SU-DHL-6 (cell line): Measurements from ENCODE around the gene NFYC.

Experiments
- H2AFZ ChIP-seq: fragments of 200-600 bp; sonication (generic); 2 replicates; pipeline ENCODE4 v1.6.1; 2014; ENCODE audit warnings: low read depth, mild to moderate bottlenecking, moderate library complexity, mixed read lengths, antibody characterized with exemption, low read length; ENCODE audit not compliant: severe bottlenecking
- H3F3A ChIP-seq: fragments of 200-600 bp; shearing (Covaris generic); 2 replicates; pipeline ENCODE4 v1.6.0; 2016; ENCODE audit warnings: antibody characterized with exemption, mild to moderate bottlenecking; ENCODE audit not compliant: insufficient read depth
- H3K27ac ChIP-seq: fragments of 200-600 bp; sonication (generic); 2 replicates; pipeline ENCODE4 v1.5.1; 2016; ENCODE audit warnings: low read depth, mild to moderate bottlenecking, low read length, moderate library complexity, mixed read lengths
- H3K27me3 ChIP-seq: fragments of 200-600 bp; sonication (generic), shearing (Covaris generic); 2 replicates; pipeline ENCODE4 v1.6.0; 2014; ENCODE audit warnings: mild to moderate bottlenecking, low read length
- H3K36me3 ChIP-seq: fragments of 200-600 bp; sonication (generic); 2 replicates; pipeline ENCODE4 v1.6.1; 2014; ENCODE audit warnings: mild to moderate bottlenecking, low read length, mixed read lengths
- H3K4me2 ChIP-seq: fragments of 300-600, 200-600 bp; shearing (Covaris generic), sonication (generic); 2 replicates; pipeline ENCODE4 v1.6.0; 2014; ENCODE audit warnings: low read length, low read depth, mild to moderate bottlenecking; ENCODE audit not compliant: poor library complexity, severe bottlenecking
- H3K4me3 ChIP-seq: fragments of 200-600 bp; sonication (generic); 2 replicates; pipeline ENCODE4 v1.5.1; 2014; ENCODE audit warnings: antibody characterized with exemption, low read length, mild to moderate bottlenecking, mixed read lengths; ENCODE audit not compliant: insufficient read depth, poor library complexity, severe bottlenecking
- H3K79me2 ChIP-seq: fragments of 200-600 bp; sonication (generic); 2 replicates; pipeline ENCODE4 v1.6.1; 2014; ENCODE audit warnings: mild to moderate bottlenecking, low read length, moderate library complexity; ENCODE audit not compliant: insufficient read depth
- H3K9ac ChIP-seq: fragments of 200-600 bp; sonication (generic); 2 replicates; pipeline ENCODE4 v1.7.0; 2014; ENCODE audit warnings: mild to moderate bottlenecking, low read length
- H3K9me2 ChIP-seq: fragments of 200-600 bp; sonication (generic); replicated peaks from 2 replicates; pipeline ENCODE4 v1.6.1; 2014; ENCODE audit warnings: low read length; ENCODE audit not compliant: insufficient read depth
- H3K9me3 ChIP-seq: fragments of 200-600 bp; sonication (generic); 2 replicates; pipeline ENCODE4 v1.6.1; 2014; ENCODE audit warnings: low read length, mixed read lengths; ENCODE audit not compliant: insufficient read depth
- H4K20me1 ChIP-seq: fragments of 200-600 bp; sonication (generic); 2 replicates; pipeline ENCODE4 v1.6.1; 2014; ENCODE audit warnings: low read depth, mild to moderate bottlenecking, antibody characterized with exemption, low read length, moderate library complexity, mixed read lengths
- CTCF ChIP-seq: fragments of 200-600 bp; sonication (generic); IDR thresholded peaks from one replicate; pipeline ENCODE4 v1.5.1; 2017; ENCODE audit warnings: antibody characterized with exemption, mild to moderate bottlenecking, low read length, moderate library complexity; ENCODE audit not compliant: insufficient read depth, poor library complexity, severe bottlenecking
- EZH2phosphoT487 ChIP-seq: fragments of 200-600 bp; sonication (generic), shearing (Covaris generic); conservative IDR thresholded peaks from 2 replicates; pipeline ENCODE4 v1.6.1; 2018; ENCODE audit warnings: mild to moderate bottlenecking, antibody characterized with exemption, low read length, moderate library complexity, mixed read lengths

The NFYC gene

GRCh38 chr1:40652979-40653378 lies 38.5 kb upstream of the NFYC start:
- no peak overlapping the region for H2AFZ ChIP-seq
- no peak overlapping the region for H3K27ac ChIP-seq
- no peak overlapping the region for H3K4me2 ChIP-seq
- no peaks in the 10 kb centered on the region for H4K20me1 ChIP-seq
- no peak overlapping the region for H3K4me3 ChIP-seq
- no peaks in the 10 kb centered on the region for H3K79me2 ChIP-seq
- no peaks in the 10 kb centered on the region for H3K36me3 ChIP-seq
- H3K9ac ChIP-seq = no peak overlapping the region
- TF ChIP-seq CTCF (no peak), EZH2phosphoT487 (no peak)
- H3F3A ChIP-seq = no peaks in the 10 kb centered on the region
- no peaks in the 10 kb centered on the region for H3K9me3 ChIP-seq
- no peaks in the 10 kb centered on the region for H3K27me3 ChIP-seq
- no peaks in the 10 kb centered on the region for H3K9me2 ChIP-seq

- no peak overlapping the region for H3K27ac ChIP-seq
- TF ChIP-seq CTCF = no peak
- TF ChIP-seq EZH2phosphoT487 = no peak
- no peaks in the 10 kb centered on the region for H3F3A ChIP-seq
- H3K27me3 ChIP-seq = no peaks in the 10 kb centered on the region
- H4K20me1 ChIP-seq = no peaks in the 10 kb centered on the region
- no peak overlapping the region for H3K4me3 ChIP-seq
- H3K9ac ChIP-seq = no peak overlapping the region
- no peak overlapping the region for H3K4me2 ChIP-seq
- no peaks in the 10 kb centered on the region for H3K9me2 ChIP-seq
- no peaks in the 10 kb centered on the region for H3K9me3 ChIP-seq
- no peaks in the 10 kb centered on the region for H3K36me3 ChIP-seq
- no peak overlapping the region for H2AFZ ChIP-seq
- H3K79me2 ChIP-seq = no peaks in the 10 kb centered on the region
Measured at GRCh38 chr1:40653851-40654537, 37.5 kb upstream of the NFYC start.

GRCh38 chr1:40657046-40657445 lies 34.5 kb upstream of the NFYC start:
- no peaks in the 10 kb centered on the region for H3K9me2 ChIP-seq
- H4K20me1 ChIP-seq = no peaks in the 10 kb centered on the region
- H3K36me3 ChIP-seq = no peaks in the 10 kb centered on the region
- no peaks in the 10 kb centered on the region for H3K79me2 ChIP-seq
- TF ChIP-seq EZH2phosphoT487 (no peak), CTCF (no peak)
- no peak overlapping the region for H3K9ac ChIP-seq
- no peak overlapping the region for H3K4me3 ChIP-seq
- H3F3A ChIP-seq = no peaks in the 10 kb centered on the region
- H3K27me3 ChIP-seq = no peaks in the 10 kb centered on the region
- no peak overlapping the region for H3K4me2 ChIP-seq
- H2AFZ ChIP-seq = no peak overlapping the region
- H3K27ac ChIP-seq = no peak overlapping the region
- H3K9me3 ChIP-seq = no peaks in the 10 kb centered on the region
